GM23338 (cell line): Measurements from ENCODE around the gene TOX2. TPM values are rescaled to one million over a fixed set of nuclear protein-coding genes. Genes with fewer than 3 reads are reported as not detected.

Source experiments
- ATAC-seq: fragments of 200-7000 bp; cut with Tn5 transposase; 3 replicates; pipeline ENCODE4 v1.9.1; 2020
- DNase-seq: peaks from one replicate; pipeline ENCODE4 v3.0.0-alpha.2; 2015; ENCODE audit warnings: low spot score
- H2AFZ ChIP-seq: fragments of 200-600 bp; sonication (generic); 2 replicates; pipeline ENCODE4 v1.8.0; 2016; ENCODE audit warnings: antibody characterized with exemption, mild to moderate bottlenecking, moderate library complexity
- H3F3A ChIP-seq: fragments of 200-600 bp; sonication (generic); replicated peaks from 2 replicates; pipeline ENCODE4 v1.8.0; 2017; ENCODE audit warnings: antibody characterized with exemption, mixed run types, low read depth
- H3K27ac ChIP-seq: fragments of 200-600 bp; sonication (generic); 2 replicates; pipeline ENCODE4 v1.6.1; 2016; ENCODE audit warnings: low read depth
- H3K27me3 ChIP-seq: fragments of 200-600 bp; sonication (generic); 2 replicates; pipeline ENCODE4 v1.8.0; 2016; ENCODE audit warnings: mild to moderate bottlenecking, mixed run types, moderate library complexity; ENCODE audit not compliant: insufficient read depth
- H3K36me3 ChIP-seq: fragments of 200-600 bp; sonication (generic); 2 replicates; pipeline ENCODE4 v1.8.0; 2016; ENCODE audit warnings: mild to moderate bottlenecking; ENCODE audit not compliant: insufficient read depth
- H3K4me1 ChIP-seq: fragments of 200-600 bp; sonication (generic); 2 replicates; pipeline ENCODE4 v1.8.0; 2016; ENCODE audit warnings: mild to moderate bottlenecking, moderate library complexity; ENCODE audit not compliant: insufficient read depth
- H3K4me2 ChIP-seq: fragments of 200-600 bp; sonication (generic); 2 replicates; pipeline ENCODE4 v1.7.1; 2017; ENCODE audit warnings: mixed run types
- H3K4me3 ChIP-seq: fragments of 200-600 bp; sonication (generic); 2 replicates; pipeline ENCODE4 v1.6.1; 2016; ENCODE audit warnings: mixed run types
- H3K79me2 ChIP-seq: fragments of 200-600 bp; sonication (generic); replicated peaks from 2 replicates; pipeline ENCODE4 v1.8.0; 2017; ENCODE audit warnings: mild to moderate bottlenecking; ENCODE audit not compliant: insufficient read depth
- H3K9me2 ChIP-seq: fragments of 200-600 bp; sonication (generic); 2 replicates; pipeline ENCODE4 v1.8.0; 2017; ENCODE audit not compliant: insufficient read depth
- H4K20me1 ChIP-seq: fragments of 200-600 bp; sonication (generic); replicated peaks from 2 replicates; pipeline ENCODE4 v1.8.0; 2017; ENCODE audit warnings: mild to moderate bottlenecking; ENCODE audit not compliant: insufficient read depth
- H3K27ac Mint-ChIP-seq: 2 replicates; pipeline ENCODE4 v1.8.0; 2020; ENCODE audit warnings: inconsistent platforms, mild to moderate bottlenecking, moderate library complexity, mixed read lengths
- H3K27me3 Mint-ChIP-seq: 3 replicates; pipeline ENCODE4 v1.8.0; 2022; ENCODE audit warnings: low read depth, mild to moderate bottlenecking, moderate library complexity, mixed read lengths, inconsistent platforms; ENCODE audit not compliant: insufficient read depth, poor library complexity
- H3K36me3 Mint-ChIP-seq: 3 replicates; pipeline ENCODE4 v1.8.0; 2021; ENCODE audit warnings: low read depth, mild to moderate bottlenecking, inconsistent platforms, moderate library complexity, mixed read lengths
- H3K4me1 Mint-ChIP-seq: 3 replicates; pipeline ENCODE4 v1.8.0; 2020; ENCODE audit warnings: mild to moderate bottlenecking, inconsistent platforms, mixed read lengths
- H3K4me3 Mint-ChIP-seq: 3 replicates; pipeline ENCODE4 v1.8.0; 2021; ENCODE audit warnings: moderate library complexity, mild to moderate bottlenecking, inconsistent platforms, mixed read lengths
- H3K9me3 Mint-ChIP-seq: 3 replicates; pipeline ENCODE4 v1.8.0; 2020; ENCODE audit warnings: moderate library complexity, mild to moderate bottlenecking, inconsistent platforms, mixed read lengths
- CREB1 ChIP-seq: fragments of 250-450 bp; sonication (Bioruptor Pico); IDR thresholded peaks from 2 replicates; pipeline ENCODE4 v1.5.0; 2020; ENCODE audit warnings: low read depth, mild to moderate bottlenecking, moderate library complexity
- EZH2 ChIP-seq: fragments of 200-600 bp; sonication (generic); IDR thresholded peaks from one replicate; pipeline ENCODE4 v1.8.0; 2017; ENCODE audit warnings: antibody characterized with exemption, mild to moderate bottlenecking, low read depth; ENCODE audit not compliant: unreplicated experiment
- EZH2phosphoT487 ChIP-seq: fragments of 200-600 bp; sonication (generic); IDR thresholded peaks from one replicate; pipeline ENCODE4 v1.8.1; 2018; ENCODE audit warnings: antibody characterized with exemption; ENCODE audit not compliant: unreplicated experiment
- JUNB ChIP-seq: IDR thresholded peaks from one replicate; pipeline ENCODE4 v1.6.1; 2016; ENCODE audit warnings: antibody characterized with exemption; ENCODE audit not compliant: unreplicated experiment
- NANOG ChIP-seq: IDR thresholded peaks from 2 replicates; pipeline ENCODE4 v1.6.1; 2016; ENCODE audit warnings: antibody characterized with exemption, borderline replicate concordance
- ZNF114 ChIP-seq: fragments of 250-450 bp; sonication (Bioruptor Pico); IDR thresholded peaks from 2 replicates; pipeline ENCODE4 v1.5.0; 2020; ENCODE audit warnings: mild to moderate bottlenecking, moderate library complexity
- ZNF331 ChIP-seq: fragments of 250-450 bp; sonication (Bioruptor Pico); IDR thresholded peaks from 2 replicates; pipeline ENCODE4 v1.5.0; 2020; ENCODE audit warnings: low read depth, mild to moderate bottlenecking, moderate library complexity
- polyA plus RNA-seq: library from polyadenylated mRNA; unstranded; fragments of >200 nt; fragmentation: Nextera tagmentation; extraction: Ambion mirVana; gene quantifications from 2 replicates; pipeline ENCODE4 v1.2.1, GENCODE V29; 2016
- total RNA-seq: library from RNA; depleted of rRNA; stranded (reverse); fragments of >200 nt; shearing (Covaris generic); gene quantifications from 2 replicates; pipeline ENCODE4 v1.2.3, GENCODE V29; 2014
- TF ChIP-seq, protein P1 (sequence below): fragments of 250-450 bp; sonication (Bioruptor Pico); IDR thresholded peaks from 2 replicates; pipeline ENCODE4 v1.5.0; 2020; ENCODE audit warnings: mild to moderate bottlenecking, moderate library complexity
- TF ChIP-seq, protein P2 (sequence below), 2 experiments: fragments of 200-600 bp in 1 of 2; sonication (generic) in 1 of 2; conservative IDR thresholded peaks; 2 replicates each; pipeline versions ENCODE4 v1.5.1 to v1.6.1; 2016 to 2017; ENCODE audit warnings: antibody characterized with exemption in 2 of 2, low read depth in 2 of 2, mild to moderate bottlenecking in 2 of 2, moderate library complexity in 1 of 2
- TF ChIP-seq, protein P3 (sequence below): IDR thresholded peaks from 2 replicates; pipeline ENCODE4 v1.6.1; 2016; ENCODE audit warnings: antibody characterized with exemption
- TF ChIP-seq, protein P4 (sequence below): IDR thresholded peaks from one replicate; pipeline ENCODE4 v1.6.1; 2018; ENCODE audit warnings: antibody characterized with exemption; ENCODE audit not compliant: unreplicated experiment

TOX2 gene
- total and polyA plus RNA-seq, 2 experiments from 2014 or later = 1.4 to 1.5 TPM

DNA sequence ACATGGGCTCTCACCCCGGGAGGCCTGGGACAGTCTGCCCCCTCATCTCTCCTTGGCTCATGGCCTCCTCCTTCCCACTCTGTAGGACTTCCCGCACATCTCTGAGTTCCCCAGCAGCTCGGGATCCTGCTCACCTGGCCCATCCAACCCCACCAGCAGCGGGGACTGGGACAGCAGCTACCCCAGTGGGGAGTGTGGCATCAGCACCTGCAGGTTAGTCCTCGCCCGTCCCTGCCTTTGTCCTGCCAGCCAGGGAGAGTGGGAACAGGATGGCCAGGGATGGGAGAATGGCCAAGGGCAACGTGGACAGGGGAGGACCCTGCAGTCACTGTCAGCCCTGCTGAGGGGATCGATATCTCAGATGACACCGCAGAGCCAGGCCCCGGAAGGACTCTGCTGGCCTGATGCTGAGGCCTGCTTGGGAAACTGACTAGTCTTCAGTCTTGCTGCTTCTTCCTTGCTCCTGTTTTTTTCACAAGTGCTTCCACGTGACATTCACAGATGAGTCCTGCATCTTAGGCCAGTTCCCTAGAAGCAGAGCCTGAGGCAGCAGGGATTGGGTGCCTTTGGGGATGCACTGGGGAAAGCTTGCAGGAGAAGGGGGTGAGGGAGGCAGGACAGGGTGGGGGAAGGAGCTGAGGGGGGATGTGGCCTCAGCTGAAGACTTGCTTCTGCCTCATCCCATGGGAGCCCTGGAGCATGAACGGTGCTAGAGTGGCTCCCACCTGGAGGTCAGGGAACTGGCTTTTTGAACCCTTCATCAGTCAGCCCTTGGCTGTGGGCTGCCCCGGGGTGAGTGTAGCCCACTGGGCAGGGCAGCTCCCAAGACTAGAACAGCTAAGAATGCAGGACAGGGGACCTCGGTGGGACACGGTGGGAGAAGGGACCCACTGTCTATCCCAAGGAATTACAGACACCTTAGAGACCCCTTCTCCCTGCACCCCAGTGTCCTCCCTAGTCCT, 152.3 kb downstream of the TOX2 start:
- TF ChIP-seq EZH2 (no peak), CREB1 (CRISPR knock-in tag) (no peak), EZH2phosphoT487 (no peak), ZNF114 (CRISPR knock-in tag) (no peak), JUNB (no peak), NANOG (no peak), ZNF331 (CRISPR knock-in tag) (no peak)
- TF ChIP-seq, protein P1, sequence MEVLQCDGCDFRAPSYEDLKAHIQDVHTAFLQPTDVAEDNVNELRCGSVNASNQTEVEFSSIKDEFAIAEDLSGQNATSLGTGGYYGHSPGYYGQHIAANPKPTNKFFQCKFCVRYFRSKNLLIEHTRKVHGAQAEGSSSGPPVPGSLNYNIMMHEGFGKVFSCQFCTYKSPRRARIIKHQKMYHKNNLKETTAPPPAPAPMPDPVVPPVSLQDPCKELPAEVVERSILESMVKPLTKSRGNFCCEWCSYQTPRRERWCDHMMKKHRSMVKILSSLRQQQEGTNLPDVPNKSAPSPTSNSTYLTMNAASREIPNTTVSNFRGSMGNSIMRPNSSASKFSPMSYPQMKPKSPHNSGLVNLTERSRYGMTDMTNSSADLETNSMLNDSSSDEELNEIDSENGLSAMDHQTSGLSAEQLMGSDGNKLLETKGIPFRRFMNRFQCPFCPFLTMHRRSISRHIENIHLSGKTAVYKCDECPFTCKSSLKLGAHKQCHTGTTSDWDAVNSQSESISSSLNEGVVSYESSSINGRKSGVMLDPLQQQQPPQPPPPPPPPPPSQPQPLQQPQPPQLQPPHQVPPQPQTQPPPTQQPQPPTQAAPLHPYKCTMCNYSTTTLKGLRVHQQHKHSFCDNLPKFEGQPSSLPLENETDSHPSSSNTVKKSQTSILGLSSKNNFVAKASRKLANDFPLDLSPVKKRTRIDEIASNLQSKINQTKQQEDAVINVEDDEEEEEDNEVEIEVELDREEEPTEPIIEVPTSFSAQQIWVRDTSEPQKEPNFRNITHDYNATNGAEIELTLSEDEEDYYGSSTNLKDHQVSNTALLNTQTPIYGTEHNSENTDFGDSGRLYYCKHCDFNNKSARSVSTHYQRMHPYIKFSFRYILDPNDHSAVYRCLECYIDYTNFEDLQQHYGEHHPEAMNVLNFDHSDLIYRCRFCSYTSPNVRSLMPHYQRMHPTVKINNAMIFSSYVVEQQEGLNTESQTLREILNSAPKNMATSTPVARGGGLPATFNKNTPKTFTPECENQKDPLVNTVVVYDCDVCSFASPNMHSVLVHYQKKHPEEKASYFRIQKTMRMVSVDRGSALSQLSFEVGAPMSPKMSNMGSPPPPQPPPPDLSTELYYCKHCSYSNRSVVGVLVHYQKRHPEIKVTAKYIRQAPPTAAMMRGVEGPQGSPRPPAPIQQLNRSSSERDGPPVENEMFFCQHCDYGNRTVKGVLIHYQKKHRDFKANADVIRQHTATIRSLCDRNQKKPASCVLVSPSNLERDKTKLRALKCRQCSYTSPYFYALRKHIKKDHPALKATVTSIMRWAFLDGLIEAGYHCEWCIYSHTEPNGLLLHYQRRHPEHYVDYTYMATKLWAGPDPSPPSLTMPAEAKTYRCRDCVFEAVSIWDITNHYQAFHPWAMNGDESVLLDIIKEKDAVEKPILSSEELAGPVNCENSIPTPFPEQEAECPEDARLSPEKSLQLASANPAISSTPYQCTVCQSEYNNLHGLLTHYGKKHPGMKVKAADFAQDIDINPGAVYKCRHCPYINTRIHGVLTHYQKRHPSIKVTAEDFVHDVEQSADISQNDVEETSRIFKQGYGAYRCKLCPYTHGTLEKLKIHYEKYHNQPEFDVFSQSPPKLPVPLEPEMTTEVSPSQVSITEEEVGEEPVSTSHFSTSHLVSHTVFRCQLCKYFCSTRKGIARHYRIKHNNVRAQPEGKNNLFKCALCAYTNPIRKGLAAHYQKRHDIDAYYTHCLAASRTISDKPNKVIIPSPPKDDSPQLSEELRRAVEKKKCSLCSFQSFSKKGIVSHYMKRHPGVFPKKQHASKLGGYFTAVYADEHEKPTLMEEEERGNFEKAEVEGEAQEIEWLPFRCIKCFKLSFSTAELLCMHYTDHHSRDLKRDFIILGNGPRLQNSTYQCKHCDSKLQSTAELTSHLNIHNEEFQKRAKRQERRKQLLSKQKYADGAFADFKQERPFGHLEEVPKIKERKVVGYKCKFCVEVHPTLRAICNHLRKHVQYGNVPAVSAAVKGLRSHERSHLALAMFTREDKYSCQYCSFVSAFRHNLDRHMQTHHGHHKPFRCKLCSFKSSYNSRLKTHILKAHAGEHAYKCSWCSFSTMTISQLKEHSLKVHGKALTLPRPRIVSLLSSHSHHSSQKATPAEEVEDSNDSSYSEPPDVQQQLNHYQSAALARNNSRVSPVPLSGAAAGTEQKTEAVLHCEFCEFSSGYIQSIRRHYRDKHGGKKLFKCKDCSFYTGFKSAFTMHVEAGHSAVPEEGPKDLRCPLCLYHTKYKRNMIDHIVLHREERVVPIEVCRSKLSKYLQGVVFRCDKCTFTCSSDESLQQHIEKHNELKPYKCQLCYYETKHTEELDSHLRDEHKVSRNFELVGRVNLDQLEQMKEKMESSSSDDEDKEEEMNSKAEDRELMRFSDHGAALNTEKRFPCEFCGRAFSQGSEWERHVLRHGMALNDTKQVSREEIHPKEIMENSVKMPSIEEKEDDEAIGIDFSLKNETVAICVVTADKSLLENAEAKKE (CRISPR knock-in tag) = no peak
- TF ChIP-seq, protein P2, sequence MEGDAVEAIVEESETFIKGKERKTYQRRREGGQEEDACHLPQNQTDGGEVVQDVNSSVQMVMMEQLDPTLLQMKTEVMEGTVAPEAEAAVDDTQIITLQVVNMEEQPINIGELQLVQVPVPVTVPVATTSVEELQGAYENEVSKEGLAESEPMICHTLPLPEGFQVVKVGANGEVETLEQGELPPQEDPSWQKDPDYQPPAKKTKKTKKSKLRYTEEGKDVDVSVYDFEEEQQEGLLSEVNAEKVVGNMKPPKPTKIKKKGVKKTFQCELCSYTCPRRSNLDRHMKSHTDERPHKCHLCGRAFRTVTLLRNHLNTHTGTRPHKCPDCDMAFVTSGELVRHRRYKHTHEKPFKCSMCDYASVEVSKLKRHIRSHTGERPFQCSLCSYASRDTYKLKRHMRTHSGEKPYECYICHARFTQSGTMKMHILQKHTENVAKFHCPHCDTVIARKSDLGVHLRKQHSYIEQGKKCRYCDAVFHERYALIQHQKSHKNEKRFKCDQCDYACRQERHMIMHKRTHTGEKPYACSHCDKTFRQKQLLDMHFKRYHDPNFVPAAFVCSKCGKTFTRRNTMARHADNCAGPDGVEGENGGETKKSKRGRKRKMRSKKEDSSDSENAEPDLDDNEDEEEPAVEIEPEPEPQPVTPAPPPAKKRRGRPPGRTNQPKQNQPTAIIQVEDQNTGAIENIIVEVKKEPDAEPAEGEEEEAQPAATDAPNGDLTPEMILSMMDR (conservative IDR thresholded peaks at IDR 0.05; ENCODE audit: low read depth in 2 of 2) = no peak
- TF ChIP-seq, protein P3, sequence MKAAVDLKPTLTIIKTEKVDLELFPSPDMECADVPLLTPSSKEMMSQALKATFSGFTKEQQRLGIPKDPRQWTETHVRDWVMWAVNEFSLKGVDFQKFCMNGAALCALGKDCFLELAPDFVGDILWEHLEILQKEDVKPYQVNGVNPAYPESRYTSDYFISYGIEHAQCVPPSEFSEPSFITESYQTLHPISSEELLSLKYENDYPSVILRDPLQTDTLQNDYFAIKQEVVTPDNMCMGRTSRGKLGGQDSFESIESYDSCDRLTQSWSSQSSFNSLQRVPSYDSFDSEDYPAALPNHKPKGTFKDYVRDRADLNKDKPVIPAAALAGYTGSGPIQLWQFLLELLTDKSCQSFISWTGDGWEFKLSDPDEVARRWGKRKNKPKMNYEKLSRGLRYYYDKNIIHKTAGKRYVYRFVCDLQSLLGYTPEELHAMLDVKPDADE = no peak
- TF ChIP-seq, protein P4, sequence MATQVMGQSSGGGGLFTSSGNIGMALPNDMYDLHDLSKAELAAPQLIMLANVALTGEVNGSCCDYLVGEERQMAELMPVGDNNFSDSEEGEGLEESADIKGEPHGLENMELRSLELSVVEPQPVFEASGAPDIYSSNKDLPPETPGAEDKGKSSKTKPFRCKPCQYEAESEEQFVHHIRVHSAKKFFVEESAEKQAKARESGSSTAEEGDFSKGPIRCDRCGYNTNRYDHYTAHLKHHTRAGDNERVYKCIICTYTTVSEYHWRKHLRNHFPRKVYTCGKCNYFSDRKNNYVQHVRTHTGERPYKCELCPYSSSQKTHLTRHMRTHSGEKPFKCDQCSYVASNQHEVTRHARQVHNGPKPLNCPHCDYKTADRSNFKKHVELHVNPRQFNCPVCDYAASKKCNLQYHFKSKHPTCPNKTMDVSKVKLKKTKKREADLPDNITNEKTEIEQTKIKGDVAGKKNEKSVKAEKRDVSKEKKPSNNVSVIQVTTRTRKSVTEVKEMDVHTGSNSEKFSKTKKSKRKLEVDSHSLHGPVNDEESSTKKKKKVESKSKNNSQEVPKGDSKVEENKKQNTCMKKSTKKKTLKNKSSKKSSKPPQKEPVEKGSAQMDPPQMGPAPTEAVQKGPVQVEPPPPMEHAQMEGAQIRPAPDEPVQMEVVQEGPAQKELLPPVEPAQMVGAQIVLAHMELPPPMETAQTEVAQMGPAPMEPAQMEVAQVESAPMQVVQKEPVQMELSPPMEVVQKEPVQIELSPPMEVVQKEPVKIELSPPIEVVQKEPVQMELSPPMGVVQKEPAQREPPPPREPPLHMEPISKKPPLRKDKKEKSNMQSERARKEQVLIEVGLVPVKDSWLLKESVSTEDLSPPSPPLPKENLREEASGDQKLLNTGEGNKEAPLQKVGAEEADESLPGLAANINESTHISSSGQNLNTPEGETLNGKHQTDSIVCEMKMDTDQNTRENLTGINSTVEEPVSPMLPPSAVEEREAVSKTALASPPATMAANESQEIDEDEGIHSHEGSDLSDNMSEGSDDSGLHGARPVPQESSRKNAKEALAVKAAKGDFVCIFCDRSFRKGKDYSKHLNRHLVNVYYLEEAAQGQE = no peak
- 0 out of 2 replicates have a peak, but pooled peaks cover 7% of the 10 kb centered on the region for H3K9me2 ChIP-seq
- no peaks in the 10 kb centered on the region for H4K20me1 ChIP-seq
- H3K4me1 ChIP-seq = no peaks in the 10 kb centered on the region; the same call in 1 of the 2 replicates
- H3K27me3 Mint-ChIP-seq = peaks cover 10% of the 10 kb centered on the region
- no peaks in the 10 kb centered on the region for H3K27me3 ChIP-seq
- H3K79me2 ChIP-seq = no peaks in the 10 kb centered on the region
- no peak overlapping the region for H3K4me2 ChIP-seq
- no peak overlapping the region for H3K4me3 ChIP-seq
- no peak overlapping the region for H3K27ac ChIP-seq
- no peak overlapping the region for H2AFZ ChIP-seq
- no peaks in the 10 kb centered on the region for H3K36me3 ChIP-seq
- H3K27ac Mint-ChIP-seq = no peak overlapping the region
- H3K36me3 Mint-ChIP-seq = no peaks in the 10 kb centered on the region
- H3F3A ChIP-seq = no peaks in the 10 kb centered on the region
- ATAC-seq = no peak
- peaks cover 13% of the 10 kb centered on the region for H3K4me1 Mint-ChIP-seq
- H3K4me3 Mint-ChIP-seq = no peak overlapping the region
- H3K9me3 Mint-ChIP-seq = no peaks in the 10 kb centered on the region
- DNase-seq = no peak
